GM21390 (cell line): ENCODE results near the gene AHRR.

Source experiments
- ATAC-seq: cut with Tn5 transposase; IDR thresholded peaks from one replicate; pipeline ENCODE4 v1.9.1; 2021; ENCODE audit not compliant: unreplicated experiment

AHRR gene

DNA sequence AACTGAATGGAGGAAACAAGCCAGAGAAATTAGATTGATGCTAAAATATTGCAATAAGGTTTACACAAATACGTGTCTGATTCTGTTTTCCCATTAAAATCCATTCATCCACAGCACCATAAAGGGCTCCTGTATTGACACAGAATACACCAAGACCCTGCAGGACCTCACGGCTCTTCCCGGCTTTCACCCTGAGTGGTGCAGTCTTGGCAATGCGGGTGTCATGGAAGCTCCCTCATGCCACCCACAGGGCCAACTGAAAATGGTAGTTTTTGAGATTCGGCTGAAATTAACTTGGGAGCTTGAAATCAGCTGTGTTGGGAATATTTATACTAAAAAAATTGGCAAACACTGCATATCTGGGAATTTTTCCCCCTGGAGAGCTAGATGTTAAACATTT, 104.2 kb downstream of the AHRR start:
- ATAC-seq: no peak

DNA sequence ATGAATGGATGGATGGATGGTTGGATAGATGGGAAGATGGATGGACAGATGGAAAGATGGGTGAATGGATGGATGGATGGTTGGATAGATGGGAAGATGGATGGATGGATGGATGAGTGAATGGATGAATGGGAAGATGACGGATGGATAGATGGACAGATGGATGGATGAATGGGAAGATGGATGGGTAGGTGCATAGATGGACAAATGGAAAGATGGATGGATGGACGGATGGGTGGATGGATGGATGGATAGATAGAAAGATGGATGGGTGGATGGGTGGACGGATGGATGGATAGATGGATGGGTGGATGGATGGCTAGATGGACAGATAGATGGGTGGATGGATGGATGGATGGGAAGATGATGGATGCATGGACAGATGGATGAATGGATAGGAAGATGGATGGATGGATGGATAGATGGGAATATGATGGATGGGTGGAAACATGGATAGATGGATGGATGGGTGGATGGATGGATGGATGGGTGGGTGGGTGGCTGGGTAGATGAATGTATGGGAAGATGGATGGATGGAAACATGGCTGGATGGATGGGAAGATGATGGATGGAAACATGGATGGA, 105.0 kb downstream of the AHRR start:
- ATAC-seq: no peak

DNA sequence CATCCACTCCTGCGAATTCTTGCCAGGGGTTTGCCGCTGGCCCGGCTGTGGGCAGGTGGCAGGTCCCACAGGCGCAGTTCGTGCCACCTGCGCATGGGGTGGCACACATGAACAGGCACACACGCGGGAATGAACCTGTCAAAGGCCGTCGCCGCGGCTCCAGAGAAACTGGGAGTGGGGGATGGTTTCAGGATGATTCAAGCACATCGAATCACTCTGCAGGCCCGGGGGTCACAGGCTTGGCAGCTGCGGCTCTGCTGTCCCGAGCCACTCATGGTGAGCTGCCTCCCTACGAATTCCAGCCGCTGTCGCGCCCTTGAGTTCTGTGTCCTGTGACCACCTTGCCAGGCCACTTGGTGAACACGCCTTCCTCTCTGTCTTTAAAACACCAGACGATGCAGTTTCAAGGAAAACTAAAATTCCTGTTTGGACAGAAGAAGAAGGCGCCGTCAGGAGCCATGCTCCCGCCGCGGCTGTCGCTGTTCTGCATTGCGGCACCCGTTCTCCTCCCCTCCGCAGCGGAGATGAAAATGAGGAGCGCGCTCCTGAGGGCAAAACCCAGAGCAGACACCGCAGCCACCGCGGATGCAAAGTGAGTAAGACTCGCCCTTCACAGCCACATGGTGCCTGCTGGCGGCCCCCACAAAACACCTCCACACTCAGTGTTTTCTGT, 106.0 kb downstream of the AHRR start:
- no peak for ATAC-seq

DNA sequence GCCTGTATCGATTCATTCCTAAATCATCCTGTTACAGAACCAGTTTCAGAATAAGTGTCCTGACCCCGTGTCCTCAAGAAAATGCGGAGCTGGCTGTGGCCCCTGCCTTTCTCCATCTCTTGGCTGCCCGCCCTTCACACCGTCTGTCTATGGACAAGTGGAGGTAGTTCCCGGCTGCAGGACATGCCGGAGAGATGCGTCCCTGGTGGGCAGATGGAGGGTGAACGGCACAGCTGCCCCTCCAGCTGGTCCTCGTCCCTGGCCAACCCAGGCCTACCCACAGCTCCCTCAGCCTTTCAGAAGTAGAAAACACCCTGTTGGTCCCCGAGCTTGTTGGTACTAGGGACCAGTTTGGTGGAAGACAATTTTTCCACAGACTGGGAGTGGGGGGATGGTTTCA, 106.7 kb downstream of the AHRR start:
- no peak for ATAC-seq

DNA sequence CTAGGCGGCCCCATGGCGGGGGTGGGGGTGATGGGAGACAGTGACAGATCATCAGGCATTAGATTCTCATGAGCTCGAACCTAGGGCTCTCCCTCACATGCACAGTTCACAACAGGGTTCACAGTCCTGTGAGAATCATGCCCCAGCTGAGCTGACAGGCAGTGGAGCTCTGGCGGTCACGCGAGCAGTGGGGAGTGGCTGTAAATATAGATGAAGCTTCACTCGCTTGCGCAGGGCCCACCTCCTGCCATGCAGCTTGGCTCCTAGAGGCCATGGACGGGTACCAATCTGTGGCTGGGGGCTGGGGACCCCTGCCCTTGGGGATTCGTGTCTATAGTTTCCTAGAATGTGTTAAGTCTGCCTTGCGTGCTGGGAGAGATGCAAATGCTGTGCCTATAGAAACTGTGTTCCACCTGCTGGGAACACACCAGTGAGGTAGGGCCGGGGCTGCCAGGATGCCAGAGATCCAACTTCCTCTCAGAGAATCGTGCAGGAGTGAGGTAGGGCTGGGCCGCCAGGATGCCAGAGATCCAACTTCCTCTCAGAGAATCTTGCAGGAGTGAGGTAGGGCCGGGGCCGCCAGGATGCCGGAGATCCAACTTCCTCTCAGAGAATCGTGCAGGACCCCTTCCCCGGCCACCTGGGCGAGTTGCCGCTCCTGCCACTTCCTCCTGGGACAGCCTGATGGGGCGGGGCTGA, 107.4 kb downstream of the AHRR start:
- no peak for ATAC-seq

DNA sequence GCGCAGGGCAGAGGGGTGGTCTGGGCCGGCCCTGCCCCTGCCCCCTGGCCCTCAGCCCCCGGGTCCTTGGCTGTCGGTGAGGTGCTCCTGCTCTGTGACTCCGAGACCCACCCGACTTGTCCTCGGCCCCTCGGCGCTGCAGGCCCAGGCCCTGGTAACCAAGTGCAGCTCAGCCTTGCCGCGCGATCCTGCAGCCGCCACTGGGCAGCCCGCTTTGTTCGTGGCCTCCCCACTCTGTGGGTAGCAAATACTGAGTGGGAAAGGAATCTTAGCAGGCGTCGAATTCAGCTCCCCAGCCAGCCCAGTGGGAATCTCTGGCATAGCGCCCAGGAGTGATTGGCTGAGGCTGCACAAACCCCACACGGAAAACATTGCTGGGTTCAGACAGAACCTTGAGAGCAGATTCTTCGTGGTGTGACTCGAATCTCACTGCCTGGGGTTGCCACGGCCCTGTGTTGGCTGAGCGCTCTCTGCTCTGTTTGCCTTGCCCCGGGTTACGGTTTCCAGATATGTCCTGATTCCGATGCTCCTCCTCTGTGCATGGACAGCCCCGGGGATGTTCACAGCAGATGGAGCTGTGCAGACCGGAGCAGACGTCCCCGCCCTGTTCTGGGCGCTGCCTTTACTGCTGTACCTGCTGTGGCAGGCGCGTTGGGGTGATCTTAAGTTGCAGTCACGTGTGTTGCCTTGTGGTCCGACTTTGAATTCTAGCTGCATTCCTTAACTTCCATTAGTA, 108.1 kb downstream of the AHRR start:
- ATAC-seq: no peak

DNA sequence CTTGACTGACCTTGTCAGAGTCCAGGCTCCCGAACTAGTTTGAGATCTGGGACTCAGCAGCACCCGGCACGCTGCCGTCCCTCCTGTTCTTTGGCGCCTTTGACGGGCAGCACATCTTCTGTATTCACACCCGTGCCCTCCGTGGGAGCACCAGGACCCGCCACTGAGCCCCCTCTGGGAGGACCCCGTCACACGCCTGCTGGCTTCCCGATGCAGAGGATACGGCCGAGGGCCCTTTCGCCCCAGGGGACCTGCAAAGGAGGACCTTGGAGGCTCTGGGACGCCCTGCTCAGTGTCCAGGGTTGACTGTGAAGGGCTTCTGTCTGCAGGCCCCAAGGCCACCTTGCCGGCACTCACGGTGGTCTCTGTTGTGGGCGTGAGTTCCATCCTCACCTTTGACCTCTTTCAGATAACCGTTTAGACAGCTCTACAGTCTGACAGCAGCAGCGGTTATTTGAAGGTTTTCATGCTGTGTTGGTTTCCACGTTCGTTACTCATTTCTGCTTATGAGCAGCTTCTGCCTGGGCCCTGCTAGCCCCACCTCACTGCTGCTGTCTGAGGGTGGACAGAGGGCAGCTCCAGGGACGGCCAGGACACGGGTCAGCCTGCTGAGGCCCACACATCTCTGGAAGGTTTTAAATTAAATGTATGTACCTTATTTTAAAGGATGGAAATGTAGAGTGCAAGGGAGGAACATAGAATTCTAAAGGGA, 108.9 kb downstream of the AHRR start:
- no peak for ATAC-seq

DNA sequence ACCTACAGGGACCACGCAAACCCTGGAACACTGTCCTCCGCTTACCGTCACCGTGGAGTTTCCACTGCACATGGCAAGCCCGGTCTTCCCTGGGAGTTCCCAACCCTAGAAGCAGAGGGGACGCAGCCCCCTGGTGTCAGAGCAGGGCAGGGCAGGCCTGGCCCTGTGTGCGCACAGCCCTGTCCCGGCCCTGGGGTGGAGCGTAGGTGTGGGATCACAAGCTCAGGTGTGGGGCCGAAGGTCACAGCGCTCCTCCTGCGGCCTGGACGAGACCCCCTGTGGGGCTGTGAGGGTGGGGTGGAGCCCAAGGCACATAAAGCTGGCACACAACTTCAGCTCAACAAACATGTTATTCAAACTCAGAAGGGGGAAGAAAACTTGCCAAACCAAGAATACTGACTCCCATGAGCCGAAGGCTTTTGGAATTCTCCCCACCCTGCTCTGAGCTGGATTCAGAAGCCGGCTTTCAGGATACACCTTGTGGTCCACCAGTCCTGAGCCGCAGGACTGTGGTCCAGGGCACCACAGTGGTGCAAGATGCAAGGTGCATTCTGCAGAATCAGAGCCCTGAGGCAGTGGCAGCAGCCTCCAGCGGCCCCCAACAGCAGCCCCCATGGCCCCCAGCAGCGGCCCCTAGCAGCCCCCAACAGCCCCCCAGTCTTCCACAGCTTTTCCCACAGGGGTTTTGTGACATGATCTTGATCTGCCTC, 109.6 kb downstream of the AHRR start:
- ATAC-seq: peak; percentile 92

DNA sequence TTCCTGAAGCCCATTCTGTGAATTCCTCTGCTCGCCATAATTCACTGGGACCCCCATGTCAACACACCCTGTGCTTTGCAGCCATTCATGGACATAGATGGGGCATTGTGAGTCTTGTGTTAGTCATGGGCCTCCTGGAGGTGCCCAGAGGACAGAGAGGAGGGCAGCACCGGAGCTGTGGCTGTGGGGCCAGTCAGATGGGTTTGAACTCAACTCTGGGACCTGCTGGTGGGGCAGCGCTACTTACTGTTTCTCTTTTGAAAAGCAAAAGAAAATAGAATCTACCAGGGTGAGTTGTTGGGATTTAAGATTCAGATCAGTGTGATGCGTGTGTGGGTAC, 110.2 kb downstream of the AHRR start:
- ATAC-seq: no peak

DNA sequence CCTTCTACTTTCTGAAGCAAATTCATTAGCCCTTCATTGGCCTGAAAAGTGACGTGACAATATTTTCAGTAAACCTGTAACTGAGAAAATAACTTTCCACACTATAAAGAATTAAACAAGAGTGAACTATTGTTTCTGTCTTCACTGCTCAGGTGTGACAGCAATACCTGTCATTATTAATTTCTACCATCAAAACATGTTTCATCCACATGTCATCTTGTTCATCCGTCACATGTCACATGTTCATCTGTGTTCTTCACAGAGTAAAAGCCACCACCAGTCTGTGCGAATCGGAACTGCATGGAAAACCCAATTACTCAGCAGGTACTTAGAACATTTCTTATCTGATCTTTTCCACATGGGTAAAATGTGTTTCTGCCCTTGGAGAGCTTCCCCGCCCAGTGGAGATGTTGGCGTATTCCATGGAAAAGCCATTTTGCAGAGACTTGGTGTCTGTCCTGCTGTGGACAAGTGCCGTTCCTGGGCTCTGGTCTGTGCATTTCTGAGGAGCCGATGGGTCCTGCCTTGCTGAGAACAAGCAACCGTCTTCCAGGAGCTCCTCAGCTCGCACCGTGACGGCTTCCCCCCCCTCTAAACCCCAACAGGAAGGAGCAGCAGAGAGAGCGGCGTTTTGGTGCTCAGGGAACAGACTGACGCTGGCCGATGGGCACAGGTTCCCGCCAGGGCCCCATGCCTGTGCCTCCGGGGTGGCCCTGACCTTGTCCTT, 110.8 kb downstream of the AHRR start:
- ATAC-seq: no peak

DNA sequence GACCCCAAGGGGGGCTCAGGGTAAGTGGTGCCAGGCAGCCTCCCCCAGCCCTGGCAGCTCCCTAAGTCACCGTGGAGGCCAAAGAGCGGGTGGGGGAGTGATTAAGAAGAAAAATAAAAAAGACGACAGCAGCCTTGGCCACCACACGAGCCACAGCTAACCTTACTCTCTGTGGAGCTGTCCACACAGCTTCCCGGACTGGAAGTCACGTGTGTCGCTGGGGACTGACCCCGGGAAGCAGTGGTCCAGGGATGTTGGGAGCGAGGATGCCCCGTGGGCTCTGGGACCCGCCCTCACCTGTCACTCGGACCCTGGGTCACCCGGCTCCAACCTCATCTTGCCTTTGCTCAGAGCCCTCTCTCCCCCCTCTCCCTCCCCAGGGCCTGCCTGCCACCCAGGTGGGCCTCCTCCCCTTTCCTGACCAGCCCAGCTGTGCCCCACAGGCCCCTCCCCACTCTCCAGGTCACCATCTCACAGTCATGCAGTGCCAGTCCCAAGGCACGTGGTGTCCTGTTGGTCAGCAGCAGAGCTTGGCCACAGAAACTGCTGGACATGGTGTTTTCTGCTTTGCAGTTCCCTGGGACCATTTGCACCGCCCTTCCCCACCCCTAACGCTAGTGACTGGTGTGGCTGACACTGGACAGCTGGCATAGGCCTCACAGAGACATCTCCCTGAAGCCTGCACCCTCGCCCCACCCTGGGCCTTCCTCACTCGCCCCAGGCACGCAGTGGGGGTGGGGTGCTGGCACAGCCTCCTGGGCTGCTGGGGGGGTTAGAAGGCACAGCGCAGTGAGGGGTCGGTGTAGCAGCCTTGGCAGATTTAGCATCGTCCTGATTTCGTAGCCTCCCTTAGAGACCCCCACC, 111.6 kb downstream of the AHRR start:
- ATAC-seq: no peak

DNA sequence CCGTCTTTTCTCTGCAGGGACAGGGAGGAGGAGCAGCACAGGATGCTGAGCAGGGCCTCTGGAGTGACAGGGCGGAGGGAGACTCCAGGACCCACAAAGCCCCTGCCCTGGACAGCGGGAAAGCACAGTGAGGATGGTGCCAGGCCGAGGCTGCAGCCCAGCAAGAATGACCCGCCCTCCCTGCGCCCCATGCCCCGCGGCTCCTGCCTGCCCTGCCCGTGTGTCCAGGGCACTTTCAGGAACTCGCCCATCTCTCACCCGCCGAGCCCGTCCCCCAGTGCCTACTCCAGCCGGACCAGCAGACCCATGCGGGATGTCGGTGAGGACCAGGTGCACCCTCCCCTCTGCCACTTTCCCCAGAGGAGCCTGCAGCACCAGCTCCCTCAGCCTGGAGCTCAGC, 112.3 kb downstream of the AHRR start:
- ATAC-seq: no peak

DNA sequence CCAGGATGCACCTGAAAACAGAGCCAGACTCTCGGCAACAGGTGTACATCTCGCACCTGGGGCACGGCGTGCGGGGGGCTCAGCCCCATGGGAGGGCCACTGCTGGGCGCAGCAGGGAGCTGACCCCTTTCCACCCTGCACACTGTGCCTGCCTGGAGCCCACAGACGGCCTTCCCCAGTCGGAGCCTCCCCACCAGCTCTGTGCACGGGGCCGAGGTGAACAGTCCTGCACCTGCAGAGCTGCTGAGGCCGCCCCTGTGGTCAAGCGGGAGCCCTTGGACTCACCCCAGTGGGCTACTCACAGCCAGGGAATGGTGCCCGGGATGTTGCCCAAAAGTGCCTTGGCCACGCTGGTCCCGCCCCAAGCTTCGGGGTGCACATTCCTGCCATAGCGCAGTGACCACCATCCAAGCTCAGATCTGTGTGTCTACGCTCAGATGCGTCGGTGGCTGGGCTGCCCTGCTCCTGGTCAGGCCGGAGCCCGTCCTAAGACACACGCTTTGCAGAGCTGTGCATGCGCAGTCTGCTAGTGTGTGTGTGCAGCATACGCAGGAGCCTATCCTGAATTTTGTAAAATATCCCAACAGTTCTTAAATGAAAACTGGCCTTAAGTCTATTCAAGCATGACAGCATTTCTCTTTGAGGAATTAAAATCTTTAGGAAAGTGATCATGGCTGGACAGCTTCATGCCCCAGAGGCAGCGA, 113.1 kb downstream of the AHRR start:
- no peak for ATAC-seq

DNA sequence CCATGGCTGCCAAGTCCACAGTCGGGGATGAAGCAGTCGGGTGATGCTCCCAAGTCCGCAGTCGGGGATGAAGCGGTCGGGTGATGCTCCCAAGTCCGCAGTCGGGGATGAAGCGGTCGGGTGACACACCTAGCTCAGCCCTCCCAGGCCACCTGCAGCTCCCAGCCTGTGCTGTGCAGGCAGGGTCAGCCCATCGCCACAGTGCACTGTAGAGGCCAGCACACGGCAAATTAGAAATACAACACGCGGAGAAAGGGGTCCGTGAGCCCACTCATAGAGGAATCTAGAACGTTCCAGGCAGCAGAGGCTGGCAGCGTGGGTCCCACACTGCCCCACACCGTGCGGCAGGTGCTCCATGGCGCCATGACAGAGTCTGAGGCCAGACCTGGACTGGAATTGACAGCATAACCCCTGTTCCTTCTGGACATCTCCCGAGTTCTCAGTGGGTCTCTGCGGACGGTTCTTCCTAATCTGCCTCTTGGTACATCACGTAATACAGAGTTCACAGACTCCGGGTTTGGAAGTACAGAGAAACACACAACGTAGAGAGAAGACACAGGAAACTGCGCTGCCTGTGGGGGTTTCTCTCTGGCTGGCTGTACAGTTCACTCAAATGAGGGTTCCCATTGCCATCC, 113.8 kb downstream of the AHRR start:
- no peak for ATAC-seq

DNA sequence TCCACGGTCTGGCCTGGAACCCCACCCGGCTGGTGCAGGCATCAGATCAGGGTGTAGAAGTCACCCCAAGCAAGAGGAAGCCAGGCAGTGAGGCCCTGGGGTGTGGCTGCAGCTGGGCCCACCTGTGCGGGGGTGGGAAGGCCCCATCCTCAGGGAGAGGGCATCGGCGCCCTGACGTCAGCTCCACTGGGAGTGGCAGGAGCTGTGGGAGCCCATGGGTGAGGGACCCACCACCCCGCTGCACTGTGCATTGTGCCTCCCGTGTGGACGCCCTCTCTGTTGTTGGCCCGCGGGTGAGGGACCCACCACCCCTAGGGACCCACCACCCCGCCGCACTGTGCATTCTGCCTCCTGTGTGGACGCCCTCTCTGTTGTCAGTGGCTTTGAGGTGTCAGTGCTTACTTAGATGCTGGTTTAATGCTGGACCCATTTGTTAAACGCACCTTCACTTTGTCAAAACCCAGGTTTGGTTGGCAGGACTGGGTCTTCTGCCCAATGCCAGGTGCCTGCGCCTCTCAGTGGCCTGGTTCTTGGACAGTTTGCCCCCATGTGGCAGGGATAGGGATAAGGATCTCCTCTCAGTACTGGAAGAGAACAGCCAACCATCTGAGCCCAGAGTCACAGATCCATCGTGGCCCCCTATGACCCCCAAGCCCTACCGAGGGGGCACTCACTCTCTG, 114.6 kb downstream of the AHRR start:
- ATAC-seq: no peak

DNA sequence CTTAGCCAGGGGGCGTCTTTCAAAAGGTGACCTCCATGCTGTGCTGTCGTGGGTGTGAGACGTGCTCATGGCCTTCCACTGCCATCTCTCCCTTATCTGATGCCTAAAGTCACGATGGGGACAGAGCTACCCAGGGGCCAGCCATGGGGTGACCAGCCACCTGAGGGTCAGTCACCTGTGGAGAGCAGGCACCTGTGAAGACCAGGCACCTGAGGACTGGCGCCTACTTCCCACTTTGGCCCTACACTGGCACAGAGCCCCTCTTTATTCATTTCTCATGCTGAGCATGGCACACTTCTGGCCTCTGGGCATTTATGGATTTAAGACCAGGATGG, 115.1 kb downstream of the AHRR start:
- no peak for ATAC-seq

DNA sequence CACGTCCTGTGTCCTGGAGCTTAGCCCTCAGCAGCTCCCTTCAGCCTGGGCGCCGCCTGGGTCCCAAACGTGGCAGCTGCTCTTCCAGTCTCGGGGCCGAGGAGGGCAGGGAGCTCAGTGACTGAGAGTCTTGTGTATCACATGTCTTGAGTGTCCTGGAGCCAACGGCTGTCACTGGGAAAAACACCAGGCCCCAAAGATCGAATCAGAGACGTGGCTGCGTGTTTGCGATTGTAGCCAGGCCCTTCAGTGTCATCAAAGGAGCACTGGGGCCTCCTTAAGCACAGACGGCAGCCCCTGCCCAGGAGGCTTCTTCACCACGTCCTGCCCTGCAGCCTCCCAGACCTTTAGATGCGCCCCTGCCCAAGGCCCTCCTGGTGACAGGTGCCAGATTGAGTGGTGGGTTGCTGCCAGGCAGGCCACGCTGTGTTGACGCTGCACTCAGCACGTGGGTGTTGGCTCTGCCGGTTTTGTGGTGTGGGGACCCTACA, 115.8 kb downstream of the AHRR start:
- no peak for ATAC-seq
